ENCODE results near the gene CAPS. TPM values are rescaled to one million over a fixed set of nuclear protein-coding genes. Genes with fewer than 3 reads are reported as not detected.
A peak's percentile ranks its signal among the peaks of the same experiment; 100 is the strongest.

Gene CAPS
- total RNA-seq, 4 donors from 2014 or later = 67.5 to 95.0 (median 77.4) TPM

DNA sequence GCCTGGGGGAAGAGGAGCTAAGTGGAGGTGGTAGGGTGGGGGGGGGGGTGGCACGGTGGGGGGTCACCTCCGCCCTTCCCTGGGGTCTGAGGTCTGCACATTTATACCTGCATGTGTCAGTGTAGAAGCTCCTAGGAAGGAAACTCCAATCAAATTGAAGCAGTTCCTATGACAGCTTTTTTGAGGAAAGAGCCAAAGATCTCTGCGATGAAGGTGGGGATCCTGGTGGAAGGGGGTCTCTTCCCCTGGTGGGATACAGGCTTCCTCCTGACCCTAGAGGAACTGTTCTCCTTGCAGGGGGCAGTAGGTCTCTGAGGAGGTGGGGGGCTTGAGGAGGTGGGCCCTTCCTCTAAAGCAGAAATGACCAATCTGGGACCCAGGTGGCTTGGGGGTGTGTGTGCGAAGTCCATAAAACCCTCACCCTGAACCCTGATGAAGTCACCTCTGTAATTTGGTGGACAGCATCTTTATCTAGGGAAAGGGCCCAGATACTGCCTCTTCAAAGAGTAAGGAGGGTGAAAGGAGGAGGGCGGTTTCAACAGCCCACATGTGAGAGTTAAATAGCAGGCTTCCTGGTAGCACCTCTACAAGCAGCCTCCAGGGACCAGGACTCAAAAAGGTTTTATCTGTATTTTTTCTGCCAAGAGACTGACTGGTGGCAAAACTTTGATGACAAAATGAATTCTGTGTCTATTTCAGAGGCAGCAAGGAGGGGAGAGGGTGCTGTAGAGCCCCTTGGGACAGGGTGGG, 50.9 kb downstream of the CAPS start:
- no peak for DNase-seq (ENCODE audit: low spot score in 2 of 2)
- Histone ChIP-seq H3K4me3 (no peak overlapping the region), H3K4me1 (peaks cover 12 to 100% (median 65%) of the 10 kb centered on the region in 4 donors), H3K36me3 (peaks cover 0 to 5% (median 0%) of the 10 kb centered on the region in 3 donors), H3K9me3 (no peaks in the 10 kb centered on the region), H3K27ac (peak overlapping the region in 3 of 4 donors; percentile 9 to 86 (median 13)), H3K27me3 (no peaks in the 10 kb centered on the region)
- WGBS, 2 donors = 90 to 94% methylated on average over 4 to 5 of the region's 5 CpGs
- no peak for TF ChIP-seq POLR2A (IDR thresholded peaks at IDR 0.05)
- no peak for TF ChIP-seq EP300 (IDR thresholded peaks at IDR 0.05)
- no peak for TF ChIP-seq CTCF (IDR thresholded peaks at IDR 0.05)

Other genes with a start within 250 kb of the CAPS start
- gene MICOS13, start 233.7 kb upstream of the CAPS start, total RNA-seq = 10 to 100 TPM; 48.9 to 79.1 (median 65.9) TPM
- 10 to 100 TPM in 2 of 4 donors, 1 to 10 TPM in 2; 7.5 to 23.7 (median 11.6) TPM for gene HSD11B1L, start 233.2 kb upstream of the CAPS start, total RNA-seq
- 100 to 1,000 TPM; 552 to 780 (median 644) TPM for gene RPL36, start 224.0 kb upstream of the CAPS start, total RNA-seq
- gene LONP1, start 194.1 kb upstream of the CAPS start, total RNA-seq = 100 to 1,000 TPM; 107 to 116 (median 110) TPM
- not detected for gene CATSPERD, start 193.6 kb upstream of the CAPS start, total RNA-seq
- 1 to 10 TPM in 3 of 4 donors, under 1 TPM in 1; 0.66 to 6.3 (median 2.3) TPM for gene PRR22, start 129.5 kb upstream of the CAPS start, total RNA-seq
- gene DUS3L, start 123.1 kb upstream of the CAPS start, total RNA-seq = 10 to 100 TPM; 33.2 to 75.9 (median 54.2) TPM
- not detected for gene NRTN, start 109.2 kb upstream of the CAPS start, total RNA-seq
- gene FUT6, start 74.6 kb upstream of the CAPS start, total RNA-seq = not detected
- under 1 TPM in 1 of 4 donors, not detected in 3; 0.90 TPM for gene FUT3, start 62.8 kb upstream of the CAPS start, total RNA-seq
- not detected for gene FUT5, start 43.7 kb upstream of the CAPS start, total RNA-seq
- gene NDUFA11, start 10.5 kb upstream of the CAPS start, total RNA-seq = 100 to 1,000 TPM; 184 to 350 (median 216) TPM
- gene VMAC, start 9.4 kb upstream of the CAPS start, total RNA-seq = 10 to 100 TPM in 3 of 4 donors, 1 to 10 TPM in 1; 8.3 to 16.7 (median 13.9) TPM
- 100 to 1,000 TPM in 2 of 4 donors, 10 to 100 TPM in 2; 75.4 to 129 (median 95.6) TPM for gene RANBP3, start 63.9 kb downstream of the CAPS start, total RNA-seq
- 10 to 100 TPM; 12.6 to 17.3 (median 15.0) TPM for gene RFX2, start 196.2 kb downstream of the CAPS start, total RNA-seq
- gene ACSBG2, start 221.4 kb downstream of the CAPS start, total RNA-seq = not detected

All from tibial nerve (tissue), 4 donors.